H1 (cell line): ENCODE measurements around the gene COQ8A. TPM values are rescaled to one million over a fixed set of nuclear protein-coding genes. Genes with fewer than 3 reads are reported as not detected.

Experiments
- CTCF ChIA-PET: fragments of 300-600 bp; sonication (Branson Sonifier 250); formaldehyde crosslinking; loops from one replicate; lab custom pipeline; 2021; ENCODE audit not compliant: partially characterized antibody; lab: Charles Lee
- POLR2A ChIA-PET: fragments of 300-600 bp; sonication (Branson Sonifier 250); formaldehyde crosslinking; loops from one replicate; lab custom pipeline; 2021; ENCODE audit warnings: inconsistent platforms; ENCODE audit not compliant: partially characterized antibody; lab: Charles Lee
- DNase-seq, 2 experiments: peaks; one replicate each; pipeline versions ENCODE4 v3.0.0 to v3.0.0-alpha.2; 2010 to 2022; ENCODE audit warnings: low spot score in 2 of 2, low read depth in 1 of 2, mixed read lengths in 1 of 2
- FAIRE-seq: peaks from 2 replicates; lab custom pipeline; 2011; peaks lifted over from hg19 to GRCh38; lab: Jason Lieb, UNC
- H2AFZ ChIP-seq: 2 replicates; pipeline ENCODE4 v1.8.1; 2012; ENCODE audit warnings: low read length, inconsistent platforms
- H2AK5ac ChIP-seq: 2 replicates; pipeline ENCODE4 v1.6.1; 2013; ENCODE audit warnings: low read depth, low read length
- H2BK120ac ChIP-seq: replicated peaks from 2 replicates; pipeline ENCODE3; 2013; ENCODE audit warnings: low read depth, low read length, inconsistent platforms
- H2BK12ac ChIP-seq: 2 replicates; pipeline ENCODE4 v1.6.1; 2013; ENCODE audit warnings: low read depth, low read length
- H2BK15ac ChIP-seq: 2 replicates; pipeline ENCODE4 v1.6.1; 2013; ENCODE audit warnings: low read length
- H2BK20ac ChIP-seq: 2 replicates; pipeline ENCODE4 v1.6.1; 2013; ENCODE audit warnings: low read length
- H2BK5ac ChIP-seq: 2 replicates; pipeline ENCODE4 v1.6.1; 2013; ENCODE audit warnings: low read depth, low read length
- H3K14ac ChIP-seq: 2 replicates; pipeline ENCODE4 v1.6.1; 2013; ENCODE audit warnings: inconsistent platforms; ENCODE audit not compliant: insufficient read length
- H3K18ac ChIP-seq: 2 replicates; pipeline ENCODE4 v1.6.1; 2013; ENCODE audit warnings: low read length; ENCODE audit errors: extremely low read depth
- H3K23ac ChIP-seq: 2 replicates; pipeline ENCODE4 v1.6.1; 2013; ENCODE audit warnings: inconsistent platforms; ENCODE audit not compliant: insufficient read length
- H3K23me2 ChIP-seq: 2 replicates; pipeline ENCODE4 v1.6.1; 2013; ENCODE audit warnings: low read depth, low read length
- H3K27ac ChIP-seq: 2 replicates; pipeline ENCODE4 v1.6.1; 2011; ENCODE audit warnings: low read depth, low read length, inconsistent platforms
- H3K27me3 ChIP-seq, 4 experiments: replicated peaks in 1 of 4; 1 replicate in 1 of 4; 2 replicates in 3 of 4; pipeline versions ENCODE4 v1.6.1 to v1.8.1; 2011 to 2013; ENCODE audit warnings: low read length in 3 of 4, mild to moderate bottlenecking in 3 of 4, inconsistent platforms in 2 of 4, mixed read lengths in 2 of 4, moderate library complexity in 1 of 4; ENCODE audit not compliant: control insufficient read depth in 3 of 4, insufficient read depth in 3 of 4; ENCODE audit errors: extremely low read depth in 1 of 4
- H3K36me3 ChIP-seq, 4 experiments: 2 replicates each; pipeline versions ENCODE4 v1.6.1 to v1.8.1; 2011 to 2013; ENCODE audit warnings: mild to moderate bottlenecking in 4 of 4, low read length in 3 of 4, moderate library complexity in 2 of 4, control low read depth in 1 of 4, inconsistent platforms in 1 of 4; ENCODE audit not compliant: insufficient read depth in 4 of 4, control insufficient read depth in 2 of 4
- H3K4ac ChIP-seq: replicated peaks from 2 replicates; pipeline ENCODE3; 2013; ENCODE audit warnings: low read length, low read depth, mixed read lengths, inconsistent platforms; ENCODE audit not compliant: insufficient read length
- H3K4me1 ChIP-seq, 4 experiments: replicated peaks in 1 of 4; 1 replicate in 1 of 4; 2 replicates in 3 of 4; pipeline versions ENCODE4 v1.6.1 to v1.8.1; 2011 to 2013; ENCODE audit warnings: low read length in 3 of 4, inconsistent platforms in 2 of 4, mixed read lengths in 1 of 4; ENCODE audit not compliant: insufficient read depth in 4 of 4, control insufficient read depth in 3 of 4
- H3K4me2 ChIP-seq, 2 experiments: 2 replicates each; pipeline versions ENCODE4 v1.6.1 to v1.8.1; 2011 to 2013; ENCODE audit warnings: low read depth in 2 of 2, low read length in 2 of 2, control low read depth in 1 of 2, inconsistent platforms in 1 of 2, mild to moderate bottlenecking in 1 of 2; ENCODE audit not compliant: insufficient read depth in 1 of 2
- H3K4me3 ChIP-seq, 4 experiments: fragments of 200-600, 300-600 bp in 1 of 4; sonication (generic), shearing (Covaris generic), sonication (Bioruptor Twin) in 1 of 4; 2 replicates each; pipeline versions ENCODE4 v1.5.1 to v1.8.1; 2011 to 2016; ENCODE audit warnings: low read length in 4 of 4, low read depth in 3 of 4, control low read depth in 2 of 4, inconsistent platforms in 2 of 4, mild to moderate bottlenecking in 2 of 4, mixed read lengths in 1 of 4, moderate library complexity in 1 of 4; ENCODE audit not compliant: insufficient read depth in 2 of 4; ENCODE audit errors: extremely low read depth in 1 of 4
- H3K56ac ChIP-seq: replicated peaks from 2 replicates; pipeline ENCODE3; 2013; ENCODE audit warnings: low read depth, mild to moderate bottlenecking, mixed read lengths, low read length, inconsistent platforms; ENCODE audit not compliant: insufficient read length
- H3K79me1 ChIP-seq: 2 replicates; pipeline ENCODE4 v1.6.1; 2013; ENCODE audit warnings: low read depth, low read length, control low read depth
- H3K79me2 ChIP-seq, 2 experiments: 2 replicates each; pipeline versions ENCODE4 v1.6.1 to v1.8.1; 2012 to 2013; ENCODE audit warnings: low read length in 2 of 2, mild to moderate bottlenecking in 2 of 2, inconsistent platforms in 1 of 2; ENCODE audit not compliant: insufficient read depth in 2 of 2, control insufficient read depth in 1 of 2
- H3K9ac ChIP-seq, 4 experiments: replicated peaks in 1 of 4; 1 replicate in 1 of 4; 2 replicates in 3 of 4; pipeline versions ENCODE4 v1.6.1 to v1.8.1; 2011 to 2013; ENCODE audit warnings: low read depth in 3 of 4, low read length in 3 of 4, control low read depth in 2 of 4, mild to moderate bottlenecking in 2 of 4, moderate library complexity in 2 of 4, inconsistent platforms in 1 of 4; ENCODE audit errors: extremely low read depth in 1 of 4
- H3K9me3 ChIP-seq, 2 experiments: 2 replicates each; pipeline versions ENCODE4 v1.6.1 to v1.8.1; 2012 to 2013; ENCODE audit warnings: mild to moderate bottlenecking in 2 of 2, moderate library complexity in 2 of 2, control low read depth in 1 of 2, inconsistent platforms in 1 of 2, low read depth in 1 of 2, low read length in 1 of 2, mixed read lengths in 1 of 2; ENCODE audit not compliant: insufficient read depth in 2 of 2
- H4K20me1 ChIP-seq, 2 experiments: replicated peaks in 1 of 2; 2 replicates each; pipeline versions ENCODE3 to v1.8.1; 2011 to 2013; ENCODE audit warnings: inconsistent platforms in 2 of 2, low read length in 2 of 2, mild to moderate bottlenecking in 1 of 2; ENCODE audit not compliant: insufficient read depth in 2 of 2, control insufficient read depth in 1 of 2
- H4K5ac ChIP-seq: 2 replicates; pipeline ENCODE4 v1.6.1; 2013; ENCODE audit warnings: low read length, low read depth, mixed read lengths, inconsistent platforms; ENCODE audit not compliant: insufficient read length
- H4K8ac ChIP-seq: 2 replicates; pipeline ENCODE4 v1.8.0; 2013; ENCODE audit warnings: mild to moderate bottlenecking, moderate library complexity, low read length, inconsistent platforms; ENCODE audit not compliant: insufficient read depth; ENCODE audit errors: extremely low read depth
- H4K91ac ChIP-seq: replicated peaks from 2 replicates; pipeline ENCODE3; 2013; ENCODE audit warnings: low read length, mixed read lengths, inconsistent platforms; ENCODE audit not compliant: insufficient read length
- ATF3 ChIP-seq: IDR thresholded peaks from 2 replicates; pipeline ENCODE4 v1.6.1; 2011; ENCODE audit warnings: low read depth, mild to moderate bottlenecking, low read length; ENCODE audit not compliant: insufficient read depth
- BACH1 ChIP-seq: IDR thresholded peaks from 2 replicates; pipeline ENCODE4 v1.6.1; 2012; ENCODE audit warnings: low read length, improper control_type of control experiment
- CHD2 ChIP-seq: IDR thresholded peaks from 2 replicates; pipeline ENCODE4 v1.6.1; 2012; ENCODE audit warnings: low read length, improper control_type of control experiment
- E2F6 ChIP-seq: IDR thresholded peaks from 2 replicates; pipeline ENCODE4 v1.6.1; 2012; ENCODE audit warnings: inconsistent platforms
- EP300 ChIP-seq, 2 experiments: IDR thresholded peaks; 1 replicate in 1 of 2; 2 replicates in 1 of 2; pipeline ENCODE4 v1.6.1; 2011 to 2012; ENCODE audit warnings: low read depth in 2 of 2, low read length in 2 of 2, mild to moderate bottlenecking in 2 of 2, borderline replicate concordance in 1 of 2, inconsistent platforms in 1 of 2, moderate library complexity in 1 of 2
- EZH2 ChIP-seq: fragments of 200-600 bp; sonication (generic); IDR thresholded peaks from 2 replicates; pipeline ENCODE4 v1.7.1; 2012; ENCODE audit warnings: low read depth, mild to moderate bottlenecking, moderate library complexity, low read length, inconsistent platforms; ENCODE audit not compliant: severe bottlenecking
- HDAC6 ChIP-seq: IDR thresholded peaks from one replicate; pipeline ENCODE4 v1.7.1; 2012; ENCODE audit warnings: low read depth, mild to moderate bottlenecking, inconsistent platforms, low read length, moderate library complexity
- KDM4A ChIP-seq: IDR thresholded peaks from one replicate; pipeline ENCODE4 v1.7.1; 2012; ENCODE audit warnings: low read depth, mild to moderate bottlenecking, moderate library complexity, low read length, inconsistent platforms; ENCODE audit not compliant: severe bottlenecking
- RNF2 ChIP-seq: fragments of 200-900, 300-1000 bp; sonication (generic); IDR thresholded peaks from 2 replicates; pipeline ENCODE4 v1.7.1; 2016; ENCODE audit warnings: borderline replicate concordance, low read depth, mild to moderate bottlenecking, antibody characterized with exemption, low read length; ENCODE audit not compliant: poor library complexity, severe bottlenecking; ENCODE audit errors: missing control alignments
- SIX5 ChIP-seq: IDR thresholded peaks from 2 replicates; pipeline ENCODE4 v1.6.1; 2011; ENCODE audit warnings: mild to moderate bottlenecking, low read depth, low read length
- TAF1 ChIP-seq: IDR thresholded peaks from 2 replicates; pipeline ENCODE4 v1.6.1; 2011; ENCODE audit warnings: mild to moderate bottlenecking, low read depth, low read length
- YY1 ChIP-seq: IDR thresholded peaks from 2 replicates; pipeline ENCODE4 v1.6.1; 2011; ENCODE audit warnings: low read depth, mild to moderate bottlenecking, low read length
- WGBS, 2 experiments: shearing (Covaris generic) in 1 of 2; methylation state at CpG; one replicate each; pipeline versions ENCODE4 v1.1.6 to v1.1.7; 2013 to 2015; ENCODE audit warnings: low lambda C conversion rate in 2 of 2, mixed read lengths in 2 of 2, inconsistent platforms in 1 of 2, low coverage in 1 of 2, missing lambda C conversion rate in 1 of 2; ENCODE audit not compliant: insufficient replicate concordance in 2 of 2, insufficient coverage in 1 of 2, insufficient read length in 1 of 2; ENCODE audit errors: extremely low coverage in 1 of 2, missing lambda C conversion rate in 1 of 2; 5-methylcytosine and 5-hydroxymethylcytosine counted together
- polyA plus RNA-seq, 7 experiments: library from polyadenylated mRNA; depleted of rRNA in 3 of 7; stranded (reverse) in 5 of 7; unstranded in 2 of 7; fragments of >200 nt in 5 of 7; fragments of 200-250 nt in 2 of 7; gene quantifications; 1 replicate in 5 of 7; 2 replicates in 1 of 7; 4 replicates in 1 of 7; pipeline versions ENCODE4 v1.2.1 to v1.2.3, GENCODE V29; 2011 to 2013; ENCODE audit warnings: missing spikeins in 2 of 7, mixed read lengths in 2 of 7
- total RNA-seq: library from RNA; stranded (reverse); fragmentation: NEBNext Ultra II Directional; extraction: Animal tissue kit (Norgen Biotek cat#: 25700); gene quantifications from 2 replicates; pipeline ENCODE4 v1.2.1, GENCODE V29; 2021

Gene COQ8A
- total and polyA plus RNA-seq, 2 of the 8 experiments (the other 6 are each of a cell fraction or from before 2014, with no cell fraction given), result 28.5 to 38.9 TPM

- ChIA-PET CTCF (interaction anchor here (1.4 to 1.6 kb wide), 2 partner anchors 18 to 29 kb away, joined by 3 to 5 read pairs; no protein-coding TSS in a partner anchor), POLR2A (no interaction called here)
- no peak for FAIRE-seq
- Histone ChIP-seq H3K36me3 (no peaks in the 10 kb centered on the region), H3K18ac (no peak overlapping the region), H3K4me2 (no peak overlapping the region), H2BK15ac (no peak overlapping the region), H3K9ac (no peak overlapping the region), H2BK5ac (no peak overlapping the region), H3K23ac (no peak overlapping the region), H3K27ac (no peak overlapping the region), H4K5ac (no peak overlapping the region), H2AFZ (no peak overlapping the region), H3K9me3 (no peaks in the 10 kb centered on the region; a peak in 1 of 4 replicates), H2BK12ac (no peak overlapping the region), H2BK120ac (no peak overlapping the region), H3K79me1 (peaks cover 12% of the 10 kb centered on the region), H3K27me3 (no peaks in the 10 kb centered on the region), H3K56ac (no peak overlapping the region), H4K91ac (no peak overlapping the region), H3K4ac (no peak overlapping the region), H2BK20ac (no peak overlapping the region), H4K8ac (no peak overlapping the region), H2AK5ac (no peak overlapping the region), H3K14ac (no peak overlapping the region), H4K20me1 (peaks cover 3 to 4% of the 10 kb centered on the region in 2 experiments), H3K23me2 (no peaks in the 10 kb centered on the region; the same call in 1 of the 2 replicates), H3K4me1 (peaks cover 0 to 9% (median 2%) of the 10 kb centered on the region in 4 experiments; a peak in 5 of 7 replicates), H3K4me3 (no peak overlapping the region), H3K79me2 (peaks cover 0 to 80% of the 10 kb centered on the region in 2 experiments; a peak in 2 of 4 replicates)
- DNase-seq, result peak in 1 of 2 experiments; percentile 7
- WGBS, 2 experiments, result 87% methylated on average over 3 of the region's 3 CpGs; no CpG with 5 or more reads in 1 of the 2 experiments
- TF ChIP-seq YY1, result no peak
- TF ChIP-seq BACH1, result no peak
- TF ChIP-seq EZH2, result no peak
- TF ChIP-seq ATF3, result no peak
- TF ChIP-seq EP300 (IDR thresholded peaks at IDR 0.05; ENCODE audit: borderline replicate concordance in 1 of 2, low read depth in 2 of 2, low read length in 2 of 2), result no peak
- TF ChIP-seq E2F6, result no peak
- no peak for TF ChIP-seq TAF1
- TF ChIP-seq RNF2, result no peak
- no peak for TF ChIP-seq HDAC6
- TF ChIP-seq KDM4A, result no peak
- TF ChIP-seq CHD2, result no peak
- no peak for TF ChIP-seq SIX5
Observed at GRCh38 chr1:226946841-226947240, 6.7 kb downstream of the COQ8A start.
